HG03571 (cell line): ENCODE results near the gene ALDH16A1.
"Not testable (repeated sequence)": the region's sequence is repeated elsewhere in the genome, so short reads cannot be mapped to it uniquely, and the experiment has no call there.

Source experiments
- ATAC-seq: cut with Tn5 transposase; IDR thresholded peaks from one replicate; pipeline ENCODE4 v1.9.1; 2021; ENCODE audit not compliant: unreplicated experiment

Gene ALDH16A1

GRCh38 chr19:49461656-49462055 is 8.6 kb downstream of the ALDH16A1 start:
- no peak for ATAC-seq

- no peak for ATAC-seq
These were observed 9.5 kb downstream of the ALDH16A1 start for GRCh38 chr19:49462492-49462891.

- no peak for ATAC-seq
These were observed 11.1 kb downstream of the ALDH16A1 start for GRCh38 chr19:49463960-49464740.

- no peak for ATAC-seq
These were observed 12.3 kb downstream of the ALDH16A1 start for GRCh38 chr19:49465371-49465770.

- ATAC-seq = no peak
These were observed 15.2 kb downstream of the ALDH16A1 start for GRCh38 chr19:49468199-49468598.

- peak; percentile 56 for ATAC-seq
These were observed 15.9 kb downstream of the ALDH16A1 start for GRCh38 chr19:49468746-49469447.

- ATAC-seq = no peak
These were observed 17.0 kb downstream of the ALDH16A1 start for GRCh38 chr19:49469828-49470614.

GRCh38 chr19:49470615-49470978 is 17.6 kb downstream of the ALDH16A1 start:
- no peak for ATAC-seq

DNA sequence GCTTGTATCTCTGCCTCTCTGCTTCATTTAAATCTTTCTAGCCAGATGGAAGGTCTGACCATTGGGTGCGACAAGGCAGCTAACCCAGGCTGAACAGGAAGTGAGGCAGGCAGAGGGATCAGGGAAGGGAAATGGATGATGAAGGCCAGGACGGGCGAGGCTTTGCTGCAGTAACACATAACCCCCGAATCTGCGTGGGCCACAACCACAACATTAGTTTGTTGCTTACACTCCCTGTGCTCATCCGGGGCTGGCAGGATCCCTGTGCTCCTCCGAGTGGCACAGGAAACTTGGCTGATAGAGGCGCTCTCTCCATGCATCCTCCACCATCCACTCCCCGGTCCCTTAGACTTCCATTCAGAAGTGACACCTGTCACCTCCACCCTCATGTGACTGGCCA is 19.9 kb downstream of the ALDH16A1 start:
- ATAC-seq = no peak

- not testable (repeated sequence) for ATAC-seq
These were observed 20.5 kb downstream of the ALDH16A1 start for GRCh38 chr19:49473501-49473867.

DNA sequence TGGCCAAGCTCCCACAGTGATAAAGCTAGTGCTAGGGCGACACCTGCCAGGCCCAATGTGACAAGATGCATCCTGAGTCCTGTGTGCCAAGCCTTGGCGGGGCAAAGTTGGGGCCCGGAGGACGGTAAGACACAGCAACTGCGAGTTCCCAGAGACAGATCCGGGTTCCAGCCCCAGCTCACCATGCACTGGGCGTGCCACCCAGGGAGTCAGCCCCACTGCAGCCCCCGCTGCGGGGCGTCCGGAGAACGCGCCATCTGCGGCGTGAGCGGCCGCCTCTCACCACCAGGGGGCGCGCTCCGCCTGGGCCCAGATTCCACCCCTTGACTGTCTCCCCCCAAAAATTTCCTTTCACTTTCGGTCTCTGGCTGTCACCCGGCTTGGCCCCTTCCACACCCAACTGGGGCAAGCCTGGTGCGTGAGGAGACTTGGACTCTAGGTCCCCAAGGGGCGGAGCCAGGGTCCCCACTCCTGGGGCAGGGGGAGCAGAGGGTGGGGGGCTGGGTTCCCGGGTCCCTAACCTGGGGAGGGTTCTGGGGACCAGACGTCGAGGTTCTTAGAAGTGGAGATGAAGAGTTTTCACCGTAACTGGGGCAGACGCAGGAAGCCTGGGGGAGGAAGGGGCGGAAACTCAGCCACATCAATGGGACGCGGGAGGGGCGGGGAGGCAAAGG is 21.0 kb downstream of the ALDH16A1 start, which contains the start of gene FLT3LG:
Gene FLT3LG (plus strand): TSS at position 348 of the 674 bp plus-strand sequence. CDS start 425 bp downstream, outside the sequence.
- no peak for ATAC-seq

DNA sequence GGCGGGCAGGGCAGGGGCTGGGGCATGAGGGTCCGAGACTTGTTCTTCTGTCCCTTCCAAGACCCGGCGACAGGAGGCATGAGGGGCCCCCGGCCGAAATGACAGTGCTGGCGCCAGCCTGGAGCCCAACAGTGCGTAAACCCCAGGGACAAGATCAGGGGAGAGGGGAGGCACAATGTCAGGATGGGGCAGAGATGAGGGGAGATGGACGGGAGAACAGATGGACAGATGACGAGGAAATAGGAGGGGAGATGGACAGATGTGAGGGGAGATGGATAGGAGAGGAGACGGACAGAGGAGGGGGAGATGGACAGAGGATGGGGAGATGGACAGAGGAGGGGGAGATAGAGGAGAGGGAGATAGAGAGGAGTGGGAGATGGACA is 21.5 kb downstream of the ALDH16A1 start:
- no peak for ATAC-seq

DNA sequence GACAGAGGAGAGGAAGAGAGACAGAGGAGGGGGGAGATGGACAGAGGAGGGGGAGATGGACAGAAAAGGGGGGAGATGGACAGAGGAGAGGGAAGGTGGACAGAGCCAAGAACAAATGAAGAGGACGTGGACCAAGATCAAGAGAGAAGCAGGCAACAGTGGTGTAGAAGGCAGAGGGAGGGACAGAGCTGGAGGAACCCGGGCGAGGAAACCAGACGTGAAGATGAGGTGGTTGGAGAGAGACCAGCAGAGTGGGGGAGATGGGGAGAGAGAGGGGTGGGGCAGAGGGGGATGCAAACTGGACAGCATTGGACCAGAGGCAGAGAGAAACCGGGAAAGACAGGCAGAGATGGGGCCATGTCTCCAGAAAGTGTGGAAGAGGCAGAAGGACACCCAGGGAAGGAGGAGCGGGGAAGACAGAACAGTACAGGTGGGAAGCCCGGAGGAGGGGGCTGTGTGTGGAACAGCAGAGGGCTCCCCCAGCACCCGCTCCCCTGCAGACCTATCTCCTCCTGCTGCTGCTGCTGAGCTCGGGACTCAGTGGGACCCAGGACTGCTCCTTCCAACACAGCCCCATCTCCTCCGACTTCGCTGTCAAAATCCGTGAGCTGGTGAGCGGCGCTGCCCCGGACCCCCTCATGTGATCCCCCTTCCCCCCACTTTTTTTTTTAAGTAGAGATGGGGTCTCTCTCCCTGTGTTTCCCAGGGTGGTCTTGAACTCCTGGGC is 22.3 kb downstream of the ALDH16A1 start:
- ATAC-seq = no peak

DNA sequence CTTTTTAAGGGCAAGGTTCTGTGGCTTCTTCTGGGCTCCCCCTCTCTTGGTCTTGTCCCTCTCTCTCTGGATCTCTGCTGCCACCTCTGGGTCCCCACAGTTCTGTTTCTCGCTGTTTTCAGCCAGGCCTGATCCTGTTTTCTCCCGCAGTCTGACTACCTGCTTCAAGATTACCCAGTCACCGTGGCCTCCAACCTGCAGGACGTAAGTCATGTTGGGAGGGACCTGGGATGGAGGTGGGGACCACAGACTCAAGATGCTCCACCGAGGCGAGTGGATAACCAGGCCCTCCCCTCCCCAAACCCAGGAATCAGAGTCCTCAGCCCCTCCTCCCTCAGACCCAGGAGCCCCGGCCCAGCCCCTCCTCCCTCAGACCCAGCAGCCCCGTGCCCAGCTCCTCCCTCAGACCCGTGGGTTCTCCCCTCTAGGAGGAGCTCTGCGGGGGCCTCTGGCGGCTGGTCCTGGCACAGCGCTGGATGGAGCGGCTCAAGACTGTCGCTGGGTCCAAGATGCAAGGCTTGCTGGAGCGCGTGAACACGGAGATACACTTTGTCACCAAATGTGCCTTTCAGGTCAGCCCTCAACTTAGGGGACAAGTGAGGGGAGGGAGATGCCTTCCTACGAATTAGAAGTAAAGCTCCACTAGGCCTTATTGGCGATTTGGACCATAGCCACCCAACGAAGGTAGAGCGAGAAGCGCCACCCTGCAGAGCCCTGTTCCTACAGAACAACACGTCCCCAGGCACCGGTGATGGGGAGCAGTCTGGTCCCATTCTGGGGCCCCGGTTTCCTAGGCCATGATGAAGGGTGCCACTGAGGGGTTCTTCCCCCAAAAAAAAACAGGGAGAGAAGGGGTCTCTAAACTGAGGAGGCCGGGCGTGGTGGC is 23.2 kb downstream of the ALDH16A1 start:
- ATAC-seq = no peak

GRCh38 chr19:49479975-49480628 is 27.1 kb downstream of the ALDH16A1 start:
- ATAC-seq = no peak

GRCh38 chr19:49481020-49481683 is 28.1 kb downstream of the ALDH16A1 start:
- no peak for ATAC-seq

DNA sequence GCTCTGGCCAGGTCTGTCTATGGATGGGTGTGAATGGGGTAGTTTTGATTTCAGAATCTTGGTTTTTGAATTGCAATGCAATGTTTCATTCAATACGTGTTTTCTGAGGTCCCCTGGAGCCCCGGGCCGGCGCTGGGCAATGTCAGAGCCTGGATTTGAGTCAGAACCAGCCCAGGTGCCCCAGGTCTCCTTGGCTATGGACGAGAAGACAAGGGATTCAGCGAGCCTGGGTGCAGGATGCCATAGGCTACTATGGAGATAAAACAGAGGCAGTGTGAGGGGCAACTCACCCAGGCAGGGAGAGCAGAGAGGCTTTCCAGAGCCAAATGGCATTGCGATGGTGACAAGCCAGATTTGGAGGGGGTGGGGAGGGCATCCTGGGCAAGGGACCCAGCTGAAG is 33.2 kb downstream of the ALDH16A1 start:
- no peak for ATAC-seq

GRCh38 chr19:49486710-49487276 is 33.8 kb downstream of the ALDH16A1 start:
- ATAC-seq = no peak
